ENCODE measurements around the gene SLAIN2. TPM values are rescaled to one million over a fixed set of nuclear protein-coding genes. Genes with fewer than 3 reads are reported as not detected.

SLAIN2 gene
- polyA plus RNA-seq, 3 donors = 13.9 to 24.1 (median 17.6) TPM

- no peak for DNase-seq
- H3K36me3 Mint-ChIP-seq = no peaks in the 10 kb centered on the region
- no peak for TF ChIP-seq CTCF (IDR thresholded peaks at IDR 0.05)
- Histone ChIP-seq H3K9ac (ENCODE audit: insufficient read depth, low read length, poor library complexity, severe bottlenecking) (no peak overlapping the region), H3K27me3 (ENCODE audit: control insufficient read depth in 2 of 2, insufficient read depth in 2 of 2, low read length in 2 of 2) (no peaks in the 10 kb centered on the region), H3K4me2 (replicated peaks; ENCODE audit: extremely low read depth, low read length, poor library complexity, severe bottlenecking) (no peak overlapping the region), H3K9me3 (replicated peaks in 1 of 2; ENCODE audit: control insufficient read depth in 1 of 2, insufficient read depth in 1 of 2, low read length in 2 of 2) (no peaks in the 10 kb centered on the region), H2AFZ (ENCODE audit: insufficient read depth, low read depth, low read length, poor library complexity, severe bottlenecking) (no peak overlapping the region), H3K27ac (ENCODE audit: low read depth in 1 of 2, low read length in 2 of 2) (no peak overlapping the region), H3K79me2 (ENCODE audit: insufficient read depth, low read length) (no peaks in the 10 kb centered on the region), H3K4me1 (ENCODE audit: control insufficient read depth in 1 of 2, insufficient read depth in 2 of 2, low read length in 2 of 2) (no peaks in the 10 kb centered on the region), H3K36me3 (replicated peaks in 1 of 2; ENCODE audit: control insufficient read depth in 1 of 2, insufficient read depth in 2 of 2, low read length in 2 of 2) (no peaks in the 10 kb centered on the region), H3K4me3 (replicated peaks in 1 of 3; ENCODE audit: low read depth in 2 of 3, low read length in 3 of 3) (no peak overlapping the region), H4K20me1 (ENCODE audit: insufficient read depth, low read length) (no peaks in the 10 kb centered on the region)
- peaks cover 3% of the 10 kb centered on the region for H3K4me1 Mint-ChIP-seq
- peaks cover 0 to 3% (median 0%) of the 10 kb centered on the region in 7 donors for H3K9me3 Mint-ChIP-seq
- no peak overlapping the region for H3K4me3 Mint-ChIP-seq
- intact Hi-C loops (cut with micrococcal nuclease) = no loop called here
- H3K27ac Mint-ChIP-seq = no peak overlapping the region
- no CpG with 5 or more reads among the region's 2 CpGs for WGBS (ENCODE audit: insufficient coverage)
- H3K27me3 Mint-ChIP-seq (ENCODE audit: low read depth in 3 of 3) = peaks cover 0 to 2% (median 0%) of the 10 kb centered on the region in 3 donors
Observed at GRCh38 chr4:48297256-48297846, 44.0 kb upstream of the SLAIN2 start.

GRCh38 chr4:48299560-48299959 lies 41.8 kb upstream of the SLAIN2 start:
- Histone ChIP-seq H3K4me2 (replicated peaks; ENCODE audit: extremely low read depth, low read length, poor library complexity, severe bottlenecking) (no peak overlapping the region), H4K20me1 (ENCODE audit: insufficient read depth, low read length) (no peaks in the 10 kb centered on the region), H3K9ac (ENCODE audit: insufficient read depth, low read length, poor library complexity, severe bottlenecking) (no peak overlapping the region), H3K4me3 (replicated peaks in 1 of 3; ENCODE audit: low read depth in 2 of 3, low read length in 3 of 3) (no peak overlapping the region), H3K27me3 (ENCODE audit: control insufficient read depth in 2 of 2, insufficient read depth in 2 of 2, low read length in 2 of 2) (no peaks in the 10 kb centered on the region), H3K79me2 (ENCODE audit: insufficient read depth, low read length) (no peaks in the 10 kb centered on the region), H2AFZ (ENCODE audit: insufficient read depth, low read depth, low read length, poor library complexity, severe bottlenecking) (no peak overlapping the region), H3K9me3 (replicated peaks in 1 of 2; ENCODE audit: control insufficient read depth in 1 of 2, insufficient read depth in 1 of 2, low read length in 2 of 2) (no peaks in the 10 kb centered on the region), H3K4me1 (ENCODE audit: control insufficient read depth in 1 of 2, insufficient read depth in 2 of 2, low read length in 2 of 2) (no peaks in the 10 kb centered on the region), H3K36me3 (replicated peaks in 1 of 2; ENCODE audit: control insufficient read depth in 1 of 2, insufficient read depth in 2 of 2, low read length in 2 of 2) (no peaks in the 10 kb centered on the region), H3K27ac (ENCODE audit: low read depth in 1 of 2, low read length in 2 of 2) (no peak overlapping the region)
- Mint-ChIP-seq H3K36me3 (no peaks in the 10 kb centered on the region), H3K27ac (no peak overlapping the region), H3K27me3 (ENCODE audit: low read depth in 3 of 3) (peaks cover 0 to 3% (median 0%) of the 10 kb centered on the region in 3 donors), H3K9me3 (no peaks in the 10 kb centered on the region), H3K4me3 (no peak overlapping the region), H3K4me1 (peaks cover 3% of the 10 kb centered on the region)
- no peak for TF ChIP-seq CTCF (IDR thresholded peaks at IDR 0.05)
- no peak for DNase-seq
- intact Hi-C loops (cut with micrococcal nuclease) = no loop called here
- WGBS (ENCODE audit: insufficient coverage) = 100% methylated on average over 4 of the region's 4 CpGs
